ENCODE measurements around the gene YPEL3. TPM values are rescaled to one million over a fixed set of nuclear protein-coding genes. Genes with fewer than 3 reads are reported as not detected.

YPEL3 gene
- total RNA-seq, 1 donor from 2014 or later = 21.1 TPM

GRCh38 chr16:30068750-30069610, 27.0 kb downstream of the YPEL3 start:
- no peak for DNase-seq

- DNase-seq = no peak
Observed at GRCh38 chr16:30068333-30068732, 27.7 kb downstream of the YPEL3 start.

- no peak for DNase-seq
Observed at GRCh38 chr16:30067584-30067916, 28.5 kb downstream of the YPEL3 start.

GRCh38 chr16:30066761-30067583, 29.0 kb downstream of the YPEL3 start:
- DNase-seq = no peak

- peak; percentile 64 for DNase-seq
Observed at GRCh38 chr16:30065943-30066760, 29.9 kb downstream of the YPEL3 start.

- peak; percentile 96 for DNase-seq
Observed at GRCh38 chr16:30065102-30065942, 30.7 kb downstream of the YPEL3 start, which contains the start of gene ALDOA. TSS of gene ALDOA (plus strand) at chr16:30065760. CDS start at chr16:30066898, 1,138 bp downstream.

- DNase-seq = no peak
Observed at GRCh38 chr16:30064729-30065101, 31.3 kb downstream of the YPEL3 start.

GRCh38 chr16:30063893-30064728, 31.9 kb downstream of the YPEL3 start:
- peak; percentile 65 for DNase-seq

GRCh38 chr16:30063278-30063892, 32.6 kb downstream of the YPEL3 start:
- no peak for DNase-seq

GRCh38 chr16:30060836-30061554, 35.0 kb downstream of the YPEL3 start:
- no peak for DNase-seq

GRCh38 chr16:30060346-30060745, 35.7 kb downstream of the YPEL3 start:
- DNase-seq = no peak

- no peak for DNase-seq
Observed at GRCh38 chr16:30054959-30055553, 41.0 kb downstream of the YPEL3 start.

GRCh38 chr16:30054451-30054850, 41.6 kb downstream of the YPEL3 start:
- DNase-seq = no peak

GRCh38 chr16:30053376-30054015, 42.5 kb downstream of the YPEL3 start:
- DNase-seq = no peak

GRCh38 chr16:30052671-30053372, 43.2 kb downstream of the YPEL3 start:
- DNase-seq = peak; percentile 70

GRCh38 chr16:30051518-30051917, 44.5 kb downstream of the YPEL3 start:
- peak; percentile 16 for DNase-seq

GRCh38 chr16:30049871-30050270, 46.1 kb downstream of the YPEL3 start:
- peak; percentile 41 for DNase-seq

GRCh38 chr16:30046588-30046987, 49.4 kb downstream of the YPEL3 start:
- no peak for DNase-seq
